T-helper 17 cell (primary cell): ENCODE data around the gene SLC26A8. TPM values are rescaled to one million over a fixed set of nuclear protein-coding genes. Genes with fewer than 3 reads are reported as not detected.
A peak's percentile ranks its signal among the peaks of the same experiment; 100 is the strongest.

Experiments
- ATAC-seq: fragments of 150-1000 bp; cut with Tn5 transposase; 2 replicates; pipeline ENCODE4 v1.10.0; 2021; ENCODE audit warnings: mild to moderate bottlenecking, moderate library complexity
- DNase-seq, 3 donors: peaks; one replicate each; pipeline versions ENCODE4 v3.0.0 to v3.0.0-alpha.2; 2020 to 2021
- H3K9me3 ChIP-seq: one replicate; pipeline ENCODE4 v1.7.0; 2013; ENCODE audit warnings: low read length, mild to moderate bottlenecking; ENCODE audit not compliant: control insufficient read depth, poor library complexity, severe bottlenecking
- H3K27ac Mint-ChIP-seq: one replicate; pipeline ENCODE4 v1.8.0; 2022; ENCODE audit warnings: mild to moderate bottlenecking, moderate library complexity, mixed read lengths
- H3K27me3 Mint-ChIP-seq: one replicate; pipeline ENCODE4 v1.8.0; 2022; ENCODE audit warnings: mixed read lengths
- H3K36me3 Mint-ChIP-seq: one replicate; pipeline ENCODE4 v1.8.0; 2022; ENCODE audit warnings: low read depth, mixed read lengths
- H3K4me1 Mint-ChIP-seq: one replicate; pipeline ENCODE4 v1.8.0; 2022; ENCODE audit warnings: mild to moderate bottlenecking, mixed read lengths
- H3K4me3 Mint-ChIP-seq: one replicate; pipeline ENCODE4 v1.8.0; 2022; ENCODE audit warnings: mild to moderate bottlenecking, moderate library complexity, mixed read lengths
- total RNA-seq, 4 donors: library from RNA in 2 of 4; stranded (reverse) in 2 of 4; gene quantifications; one replicate each; pipeline ENCODE4 v1.2.3 and lab custom pipeline; 2022 to 2026

The SLC26A8 gene
- total RNA-seq, 2 donors from 2014 or later: 0.37 TPM; not detected in 1

DNA sequence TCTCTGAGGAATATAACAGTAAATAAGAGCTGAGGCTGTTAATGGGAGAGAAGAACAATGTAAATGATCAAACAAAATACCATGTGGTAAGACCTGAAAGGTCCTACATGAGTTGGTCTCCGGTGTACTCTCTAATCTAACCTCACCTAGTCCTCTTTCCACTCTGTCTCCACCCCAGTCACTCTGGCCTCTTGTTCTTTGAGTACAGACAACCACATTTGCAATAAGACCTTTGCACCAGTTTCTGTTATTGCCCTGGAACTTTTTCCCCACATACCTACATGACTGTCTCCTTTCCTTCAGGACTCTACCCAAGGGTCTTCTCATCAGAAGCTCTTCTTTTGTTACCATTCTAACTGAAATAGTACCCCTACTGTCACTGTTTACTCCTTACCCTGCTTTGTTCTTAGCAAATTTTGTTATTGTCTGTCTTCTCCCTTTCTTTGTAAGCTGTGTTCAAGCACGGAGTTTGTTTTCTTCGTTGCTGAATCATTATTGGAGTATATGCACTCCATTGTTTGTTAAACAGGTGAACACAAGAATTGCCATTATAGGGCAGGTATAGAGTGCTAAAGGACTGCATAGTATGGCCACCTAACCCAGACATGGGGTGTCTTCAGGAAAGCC, 40.4 kb upstream of the SLC26A8 start:
- Mint-ChIP-seq H3K27ac (peak overlapping the region; percentile 57), H3K27me3 (no peaks in the 10 kb centered on the region), H3K4me3 (peak overlapping the region; percentile 31), H3K36me3 (peaks cover 11% of the 10 kb centered on the region), H3K4me1 (peaks cover 38% of the 10 kb centered on the region)
- DNase-seq (no peak), ATAC-seq (no peak)
- H3K9me3 ChIP-seq: no peaks in the 10 kb centered on the region

DNA sequence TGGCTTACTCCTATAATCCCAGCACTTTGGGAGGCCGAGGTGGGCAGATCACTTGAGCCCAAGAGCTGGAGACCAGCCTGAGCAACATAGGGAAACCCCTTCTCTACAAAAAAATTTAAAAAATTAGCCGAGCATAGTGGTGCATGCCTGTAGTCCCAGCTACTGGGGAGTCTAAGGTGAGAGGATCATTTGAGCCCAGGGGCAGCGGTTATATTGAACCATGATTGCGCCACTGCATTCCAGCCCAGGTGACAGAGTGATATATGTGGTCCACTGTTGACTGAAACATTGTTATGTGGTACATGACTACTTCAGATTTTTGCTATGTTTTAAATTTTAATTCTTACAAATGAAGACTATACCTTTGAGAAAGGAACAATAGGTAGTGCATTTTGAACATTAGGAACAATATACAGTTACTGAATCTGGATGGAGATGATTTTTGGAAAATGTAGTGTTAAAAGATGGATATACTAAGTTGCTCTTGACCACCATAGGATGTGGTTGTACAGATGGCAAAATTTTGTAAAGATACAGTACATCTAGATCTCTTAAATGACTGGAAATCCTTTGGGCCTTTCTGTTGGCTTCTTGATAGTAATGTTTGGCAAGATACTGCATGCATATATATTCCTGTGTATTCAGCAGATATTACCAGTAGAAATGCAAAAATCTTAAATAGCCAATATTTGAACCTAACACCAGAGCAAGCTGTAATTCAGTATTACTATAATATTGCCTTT, 39.0 kb upstream of the SLC26A8 start:
- no peak overlapping the region for H3K27ac Mint-ChIP-seq

DNA sequence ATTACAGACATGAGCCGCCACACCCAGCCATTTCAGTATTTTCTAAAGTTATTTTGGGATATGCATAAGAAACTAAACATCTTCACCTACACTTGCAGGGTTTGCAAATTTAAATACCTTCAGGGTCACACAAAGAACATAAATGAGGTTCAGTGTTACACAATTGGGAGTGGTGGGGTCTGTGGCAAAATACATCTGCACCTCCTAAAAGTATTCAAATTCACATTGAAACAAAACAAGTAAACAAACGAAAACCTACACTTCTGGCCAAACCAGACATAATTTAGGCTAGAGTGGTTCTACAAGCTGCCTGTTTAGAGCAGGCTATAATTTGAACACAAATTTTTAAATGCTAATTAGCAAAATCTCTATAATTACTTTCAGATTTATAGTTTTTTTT, 37.8 kb upstream of the SLC26A8 start:
- DNase-seq (no peak), ATAC-seq (no peak)
- no peaks in the 10 kb centered on the region for H3K27me3 Mint-ChIP-seq
- H3K36me3 Mint-ChIP-seq: peaks cover 15% of the 10 kb centered on the region
- H3K9me3 ChIP-seq: no peaks in the 10 kb centered on the region
- peaks cover 32% of the 10 kb centered on the region for H3K4me1 Mint-ChIP-seq
- H3K27ac Mint-ChIP-seq: no peak overlapping the region
- H3K4me3 Mint-ChIP-seq: no peak overlapping the region

More for the DNA sequence above, 39.0 kb upstream of the SLC26A8 start:
- peaks cover 15% of the 10 kb centered on the region for H3K36me3 Mint-ChIP-seq
- H3K4me1 Mint-ChIP-seq: peaks cover 36% of the 10 kb centered on the region
- DNase-seq: no peak
- H3K27me3 Mint-ChIP-seq: no peaks in the 10 kb centered on the region
- H3K9me3 ChIP-seq: no peaks in the 10 kb centered on the region
- ATAC-seq: no peak
- H3K4me3 Mint-ChIP-seq: no peak overlapping the region

DNA sequence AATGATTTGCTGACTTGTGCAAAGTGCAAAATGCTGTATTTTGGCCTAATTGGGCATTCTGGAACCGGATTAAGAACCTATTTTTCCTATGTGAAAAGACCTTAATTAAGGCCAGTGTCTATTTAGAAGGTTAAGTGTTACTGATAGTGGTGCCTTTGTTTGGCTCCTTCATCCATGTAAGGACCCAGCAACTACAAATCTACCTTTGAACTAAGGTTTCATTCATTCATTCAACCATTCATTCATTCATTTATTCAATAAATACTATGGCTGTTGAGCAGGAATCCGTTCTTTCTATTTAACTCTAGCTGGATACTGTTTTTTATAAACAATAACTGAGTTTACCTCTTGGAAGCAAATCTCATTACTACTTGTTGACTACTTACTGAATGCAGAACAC, 36.8 kb upstream of the SLC26A8 start:
- H3K4me1 Mint-ChIP-seq: peaks cover 28% of the 10 kb centered on the region
- H3K27ac Mint-ChIP-seq: no peak overlapping the region
- no peak overlapping the region for H3K4me3 Mint-ChIP-seq
- DNase-seq (no peak), ATAC-seq (no peak)
- no peaks in the 10 kb centered on the region for H3K27me3 Mint-ChIP-seq
- no peaks in the 10 kb centered on the region for H3K9me3 ChIP-seq
- peaks cover 10% of the 10 kb centered on the region for H3K36me3 Mint-ChIP-seq

DNA sequence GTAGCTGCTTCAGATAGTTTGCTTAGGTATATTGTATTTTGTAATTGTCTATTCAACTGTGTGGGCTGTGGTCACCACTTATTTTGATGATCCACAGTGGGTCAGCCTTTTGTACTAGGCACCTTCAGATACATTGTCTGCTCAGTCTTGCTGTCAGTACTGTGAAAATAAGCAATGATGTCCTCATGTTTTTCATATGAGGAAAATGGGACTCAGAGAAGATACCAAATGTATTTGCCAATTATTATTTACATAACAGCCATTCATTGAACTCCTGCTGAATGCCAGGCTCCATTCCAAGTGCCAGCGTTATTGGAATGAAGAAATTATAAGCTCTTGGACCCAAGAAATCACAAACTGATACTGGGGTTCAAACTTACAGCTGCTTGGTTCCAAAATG, 31.7 kb upstream of the SLC26A8 start:
- no peaks in the 10 kb centered on the region for H3K27me3 Mint-ChIP-seq
- H3K4me3 Mint-ChIP-seq: no peak overlapping the region
- ATAC-seq (no peak), DNase-seq (no peak)
- H3K9me3 ChIP-seq: no peaks in the 10 kb centered on the region
- H3K36me3 Mint-ChIP-seq: peaks cover 5% of the 10 kb centered on the region
- H3K4me1 Mint-ChIP-seq: peaks cover 13% of the 10 kb centered on the region
- H3K27ac Mint-ChIP-seq: no peak overlapping the region

DNA sequence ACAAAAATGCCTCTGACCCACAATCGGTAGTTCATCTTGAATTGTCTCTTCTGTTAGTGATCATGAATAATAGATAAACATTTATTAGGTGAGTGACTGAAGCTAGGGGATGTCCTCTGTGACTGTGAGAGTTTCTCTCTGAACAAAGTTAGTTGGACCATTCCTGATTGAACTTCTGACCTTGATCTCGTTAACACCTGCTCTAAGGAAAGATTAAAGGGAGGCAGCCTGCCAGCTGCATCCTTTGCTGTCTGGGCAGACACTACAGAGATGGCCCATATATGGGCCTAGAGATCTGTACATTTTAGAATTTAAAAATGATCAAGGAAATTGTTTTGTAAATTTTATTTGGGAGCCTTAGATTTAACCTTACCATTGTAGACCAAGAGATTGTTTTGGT, 30.5 kb upstream of the SLC26A8 start:
- no peaks in the 10 kb centered on the region for H3K9me3 ChIP-seq
- no peaks in the 10 kb centered on the region for H3K27me3 Mint-ChIP-seq
- H3K36me3 Mint-ChIP-seq: peaks cover 5% of the 10 kb centered on the region
- H3K27ac Mint-ChIP-seq: no peak overlapping the region
- H3K4me3 Mint-ChIP-seq: no peak overlapping the region
- H3K4me1 Mint-ChIP-seq: peaks cover 11% of the 10 kb centered on the region
- DNase-seq (no peak), ATAC-seq (no peak)

DNA sequence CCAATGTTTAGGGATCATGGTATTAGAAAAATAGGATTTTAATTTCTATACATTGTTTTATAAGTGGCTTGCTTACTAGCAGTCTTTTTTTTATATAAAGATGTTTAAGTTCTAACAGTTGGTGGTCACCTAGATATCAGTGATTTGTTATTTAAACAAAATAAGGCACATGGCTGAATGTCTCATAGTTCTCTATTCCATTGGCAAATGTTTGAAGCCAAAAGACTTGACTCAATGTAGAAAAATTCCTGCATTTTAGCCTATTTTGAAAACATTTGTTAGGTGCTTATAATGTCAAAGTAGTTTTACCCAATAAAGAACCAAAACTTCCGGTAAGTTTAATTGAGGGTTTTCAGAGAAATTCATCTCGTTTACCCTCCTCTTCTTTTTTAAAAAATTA, 30.0 kb upstream of the SLC26A8 start:
- Mint-ChIP-seq H3K4me3 (no peak overlapping the region), H3K27me3 (no peaks in the 10 kb centered on the region), H3K36me3 (peaks cover 2% of the 10 kb centered on the region), H3K4me1 (peaks cover 10% of the 10 kb centered on the region), H3K27ac (no peak overlapping the region)
- ATAC-seq (no peak), DNase-seq (no peak)
- H3K9me3 ChIP-seq: no peaks in the 10 kb centered on the region

DNA sequence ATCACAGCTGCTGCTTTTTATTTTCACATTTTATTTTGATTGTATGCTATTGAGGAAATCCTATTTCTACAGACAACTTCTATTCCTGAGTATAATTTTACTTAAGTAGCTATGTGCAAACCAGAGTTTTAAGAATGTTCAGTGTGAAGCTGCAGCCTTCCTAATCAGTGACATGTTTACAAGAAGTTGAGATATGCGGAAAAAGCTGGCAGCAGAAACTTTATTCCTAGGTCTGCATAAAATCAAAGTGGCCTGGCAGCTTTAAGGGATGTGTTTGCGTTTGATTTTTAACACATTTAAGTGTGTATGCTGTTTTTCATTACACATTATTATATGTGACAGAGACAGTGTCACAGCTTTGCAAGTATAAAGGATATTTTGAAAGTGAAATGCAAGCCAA, 29.4 kb upstream of the SLC26A8 start:
- no peak for DNase-seq

DNA sequence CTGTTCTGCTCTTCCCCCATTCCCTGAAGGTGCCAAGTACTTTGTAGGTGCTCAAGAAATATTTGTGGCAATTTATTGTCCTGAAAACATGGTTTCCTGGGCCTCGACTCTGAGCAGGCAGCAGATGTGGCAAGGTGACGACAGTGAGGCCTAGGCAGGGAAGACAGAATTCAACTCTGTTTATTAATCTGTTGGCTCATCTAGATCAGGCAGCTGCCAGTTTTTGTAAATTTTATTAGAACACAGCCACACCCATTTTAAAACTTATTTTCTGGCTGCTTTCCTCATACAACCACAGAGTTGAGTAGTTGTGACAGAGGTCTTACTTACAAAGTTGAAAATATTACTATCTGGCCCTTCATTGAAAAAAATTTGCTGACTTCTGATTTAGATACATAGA, 27.7 kb upstream of the SLC26A8 start:
- no peaks in the 10 kb centered on the region for H3K27me3 Mint-ChIP-seq
- no peak overlapping the region for H3K4me3 Mint-ChIP-seq
- DNase-seq (no peak), ATAC-seq (no peak)
- H3K27ac Mint-ChIP-seq: no peak overlapping the region
- no peaks in the 10 kb centered on the region for H3K9me3 ChIP-seq
- no peaks in the 10 kb centered on the region for H3K36me3 Mint-ChIP-seq
- peaks cover 8% of the 10 kb centered on the region for H3K4me1 Mint-ChIP-seq

More for the DNA sequence above, 29.4 kb upstream of the SLC26A8 start:
- Mint-ChIP-seq H3K4me1 (peaks cover 8% of the 10 kb centered on the region), H3K27ac (no peak overlapping the region), H3K27me3 (no peaks in the 10 kb centered on the region), H3K4me3 (no peak overlapping the region), H3K36me3 (no peaks in the 10 kb centered on the region)
- H3K9me3 ChIP-seq: no peaks in the 10 kb centered on the region
- no peak for ATAC-seq

DNA sequence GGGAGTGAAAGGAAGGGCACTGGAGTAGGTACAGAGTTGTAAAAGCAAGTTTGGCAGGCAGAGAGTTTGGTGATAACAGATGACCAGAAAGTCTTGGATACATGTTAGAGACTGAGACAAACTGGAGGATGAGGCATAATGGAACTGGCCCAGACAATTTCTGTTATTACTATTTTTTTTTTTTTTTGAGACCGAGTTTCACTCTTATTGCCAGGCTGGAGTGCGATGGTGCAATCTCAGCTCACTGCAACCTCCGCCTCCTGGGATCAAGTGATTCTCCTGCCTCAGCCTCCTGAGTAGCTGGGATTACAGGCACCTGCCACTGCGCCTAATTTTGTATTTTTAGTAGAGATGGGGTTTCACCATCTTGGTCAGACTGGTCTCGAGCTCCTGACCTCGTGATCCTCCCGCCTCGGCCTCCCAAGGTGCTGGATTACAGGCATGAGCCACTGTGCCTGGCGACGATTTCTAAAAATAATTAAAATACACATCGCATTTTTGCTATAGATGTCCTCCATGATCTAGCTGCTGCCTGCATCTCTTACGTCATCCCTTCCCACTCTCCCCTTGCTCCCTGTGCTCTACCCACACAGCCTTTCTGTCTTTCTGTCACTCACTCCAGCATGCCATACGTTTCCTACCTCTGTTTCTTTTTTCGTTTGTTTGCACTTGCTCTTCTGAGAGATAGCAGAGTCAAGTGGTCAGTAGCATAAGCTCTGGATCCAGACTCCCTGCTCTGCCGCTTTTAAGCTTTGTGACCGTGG, 26.7 kb upstream of the SLC26A8 start:
- Mint-ChIP-seq H3K4me1 (peaks cover 10% of the 10 kb centered on the region), H3K36me3 (no peaks in the 10 kb centered on the region), H3K27me3 (no peaks in the 10 kb centered on the region), H3K4me3 (no peak overlapping the region), H3K27ac (no peak overlapping the region)
- DNase-seq (no peak), ATAC-seq (no peak)
- no peaks in the 10 kb centered on the region for H3K9me3 ChIP-seq

DNA sequence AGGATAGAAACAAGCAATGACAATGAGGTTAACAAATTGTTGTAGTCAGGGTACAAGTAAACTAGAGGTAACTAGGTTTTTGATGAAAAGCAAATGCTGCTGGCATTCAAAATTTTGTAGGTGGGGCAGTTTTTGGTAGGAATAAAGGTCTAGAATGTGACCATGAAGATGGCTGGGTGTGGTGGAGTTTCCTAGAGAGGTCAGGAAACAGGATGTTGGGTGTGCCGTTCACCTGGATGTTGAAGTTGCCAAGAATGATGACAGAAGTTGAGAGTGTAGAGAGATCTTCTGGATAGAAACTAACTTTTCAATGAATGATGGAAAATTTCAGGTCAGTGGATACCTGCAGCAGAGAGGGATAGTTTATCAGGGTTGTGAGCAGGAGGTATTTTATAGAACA, 25.9 kb upstream of the SLC26A8 start:
- ATAC-seq: peak; percentile 27
- H3K9me3 ChIP-seq: no peaks in the 10 kb centered on the region
- H3K4me3 Mint-ChIP-seq: no peak overlapping the region
- H3K27me3 Mint-ChIP-seq: no peaks in the 10 kb centered on the region
- DNase-seq: no peak
- peaks cover 7% of the 10 kb centered on the region for H3K4me1 Mint-ChIP-seq
- H3K27ac Mint-ChIP-seq: no peak overlapping the region
- H3K36me3 Mint-ChIP-seq: no peaks in the 10 kb centered on the region

DNA sequence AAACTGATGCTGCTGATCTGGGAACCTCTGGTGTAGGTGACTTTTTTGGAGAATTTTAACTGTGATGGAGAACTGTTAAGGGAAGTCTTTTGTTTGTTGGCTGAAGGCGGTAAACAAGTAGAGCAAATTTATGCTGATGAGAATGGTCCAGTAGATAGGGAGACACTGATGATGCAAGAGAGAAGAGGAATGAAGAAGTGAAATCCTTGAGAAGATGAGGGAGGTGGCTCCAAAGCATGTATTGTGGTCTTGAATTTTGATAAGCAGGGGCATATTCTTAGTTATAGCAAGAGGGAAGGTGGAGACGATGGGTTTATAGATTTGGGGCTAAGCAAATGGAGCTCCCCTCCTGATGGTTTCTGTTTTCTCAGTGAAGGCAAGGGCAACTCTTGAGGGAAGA, 25.1 kb upstream of the SLC26A8 start:
- no peak overlapping the region for H3K4me3 Mint-ChIP-seq
- ATAC-seq: no peak
- no peak for DNase-seq
- H3K27ac Mint-ChIP-seq: no peak overlapping the region
- no peaks in the 10 kb centered on the region for H3K27me3 Mint-ChIP-seq
- peaks cover 7% of the 10 kb centered on the region for H3K4me1 Mint-ChIP-seq
- H3K9me3 ChIP-seq: no peaks in the 10 kb centered on the region
- no peaks in the 10 kb centered on the region for H3K36me3 Mint-ChIP-seq

DNA sequence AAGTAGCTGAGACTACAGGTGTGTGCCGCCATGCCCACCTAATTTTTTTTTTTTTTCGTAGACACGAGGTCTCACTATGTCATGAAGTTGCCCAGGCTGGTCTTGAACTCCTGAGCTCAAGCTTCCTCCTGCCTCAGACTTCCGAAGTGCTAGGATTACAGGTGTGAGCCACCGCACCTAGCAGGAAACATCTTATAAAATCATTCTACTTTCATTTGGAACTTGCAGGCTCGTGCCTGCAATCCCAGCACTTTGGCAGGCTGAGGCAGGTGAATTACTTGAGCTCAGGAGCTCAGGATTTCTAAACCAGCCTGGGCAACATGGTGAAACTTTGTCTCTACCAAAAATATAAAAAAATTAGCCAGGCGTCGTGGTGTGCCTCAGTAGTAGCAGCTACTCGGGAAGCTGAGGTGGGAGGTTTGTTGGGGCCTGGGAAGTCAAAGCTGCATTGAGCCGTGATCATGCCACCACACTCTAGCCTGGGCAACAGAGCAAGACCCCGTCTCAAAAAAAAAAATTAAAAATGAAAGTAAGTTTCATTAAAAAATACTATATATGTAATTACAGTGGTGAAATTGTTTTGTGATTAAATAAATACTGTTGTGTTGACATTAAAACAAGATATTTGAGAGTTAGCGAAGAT, 18.3 kb upstream of the SLC26A8 start:
- DNase-seq (no peak), ATAC-seq (no peak)
- H3K9me3 ChIP-seq: no peaks in the 10 kb centered on the region
- Mint-ChIP-seq H3K36me3 (peaks cover 5% of the 10 kb centered on the region), H3K27me3 (no peaks in the 10 kb centered on the region), H3K4me3 (no peak overlapping the region), H3K4me1 (peaks cover 48% of the 10 kb centered on the region), H3K27ac (no peak overlapping the region)
